HEK293 (cell line): Measurements from ENCODE around the gene DNAJB2.

Experiments
- CTCF ChIA-PET: fragments of 350-600 bp; formaldehyde crosslinking; extraction: SDS; loops from one replicate; lab custom pipeline; 2021; ENCODE audit warnings: antibody characterized with exemption; lab: Yijun Ruan, JAX
- POLR2A ChIA-PET: fragments of 300-600 bp; formaldehyde crosslinking; extraction: SDS; loops from one replicate; lab custom pipeline; 2020; ENCODE audit warnings: antibody characterized with exemption, inconsistent platforms; lab: Yijun Ruan, JAX
- H3K27ac ChIP-seq: fragments of 200-500 bp; sonication (Bioruptor generic); 2 replicates; pipeline ENCODE4 v1.5.1; 2014; ENCODE audit warnings: low read depth, low read length, control low read depth, inconsistent platforms; ENCODE audit errors: extremely low read depth
- H3K36me3 ChIP-seq, 2 experiments: fragments of 200-500 bp in 1 of 2; sonication (Bioruptor generic) in 1 of 2; 1 replicate in 1 of 2; 2 replicates in 1 of 2; pipeline ENCODE4 v1.5.1; 2014 to 2017; ENCODE audit warnings: inconsistent platforms in 2 of 2, low read length in 2 of 2; ENCODE audit not compliant: control insufficient read depth in 2 of 2, insufficient read depth in 1 of 2
- H3K4me1 ChIP-seq: fragments of 200-500 bp; sonication (Bioruptor generic); 2 replicates; pipeline ENCODE4 v1.5.1; 2014; ENCODE audit warnings: mild to moderate bottlenecking, low read length, inconsistent platforms; ENCODE audit not compliant: control insufficient read depth, insufficient read depth
- H3K4me3 ChIP-seq: 2 replicates; pipeline ENCODE4 v1.5.1; 2011; ENCODE audit warnings: low read depth, mild to moderate bottlenecking, control low read depth, low read length, moderate library complexity
- H3K9me3 ChIP-seq: fragments of 200-500 bp; sonication (Bioruptor generic); 2 replicates; pipeline ENCODE4 v1.5.1; 2014; ENCODE audit warnings: low read depth, low read length, inconsistent platforms; ENCODE audit not compliant: control insufficient read depth, insufficient read depth
- BCL11A ChIP-seq: fragments of 450-650 bp; formaldehyde crosslinking; IDR thresholded peaks from 2 replicates; pipeline ENCODE4 v1.5.1; 2016; ENCODE audit warnings: low read depth, missing biosample characterization, missing genetic modification characterization
- KLF16 ChIP-seq: fragments of 450-650 bp; formaldehyde crosslinking; IDR thresholded peaks from 2 replicates; pipeline ENCODE4 v1.5.1; 2017; ENCODE audit warnings: missing biosample characterization, missing genetic modification characterization
- RBAK ChIP-seq: fragments of 450-650 bp; formaldehyde crosslinking; IDR thresholded peaks from 2 replicates; pipeline ENCODE4 v1.5.1; 2016; ENCODE audit warnings: missing biosample characterization, missing genetic modification characterization
- TCF7L2 ChIP-seq: IDR thresholded peaks from 2 replicates; pipeline ENCODE4 v1.6.1; 2011; ENCODE audit warnings: low read depth, mild to moderate bottlenecking, inconsistent platforms, low read length, moderate library complexity, borderline replicate concordance
- ZBTB1 ChIP-seq: fragments of 450-650 bp; formaldehyde crosslinking; IDR thresholded peaks from 2 replicates; pipeline ENCODE4 v1.5.1; 2016; ENCODE audit warnings: missing biosample characterization, missing genetic modification characterization
- ZNF114 ChIP-seq: fragments of 450-650 bp; formaldehyde crosslinking; IDR thresholded peaks from 2 replicates; pipeline ENCODE4 v1.5.0; 2017; ENCODE audit warnings: missing biosample characterization, missing genetic modification characterization
- ZNF138 ChIP-seq: fragments of 450-650 bp; formaldehyde crosslinking; IDR thresholded peaks from 2 replicates; pipeline ENCODE4 v1.5.1; 2016; ENCODE audit warnings: missing biosample characterization, missing genetic modification characterization, borderline replicate concordance
- ZNF174 ChIP-seq: fragments of 450-650 bp; formaldehyde crosslinking; IDR thresholded peaks from 2 replicates; pipeline ENCODE4 v1.5.0; 2017; ENCODE audit warnings: missing biosample characterization, mild to moderate bottlenecking, missing genetic modification characterization
- ZNF23 ChIP-seq: fragments of 450-650 bp; formaldehyde crosslinking; IDR thresholded peaks from 2 replicates; pipeline ENCODE4 v1.5.1; 2016; ENCODE audit warnings: missing biosample characterization, missing genetic modification characterization, borderline replicate concordance
- ZNF302 ChIP-seq: fragments of 450-650 bp; formaldehyde crosslinking; IDR thresholded peaks from 2 replicates; pipeline ENCODE4 v1.5.1; 2016; ENCODE audit warnings: missing biosample characterization, missing genetic modification characterization, low read depth
- ZNF366 ChIP-seq: fragments of 450-650 bp; formaldehyde crosslinking; conservative IDR thresholded peaks from 2 replicates; pipeline ENCODE4 v1.5.1; 2016; ENCODE audit warnings: missing biosample characterization, missing genetic modification characterization
- ZNF596 ChIP-seq: fragments of 450-650 bp; IDR thresholded peaks from 2 replicates; pipeline ENCODE4 v1.5.0; 2018; ENCODE audit warnings: missing biosample characterization, mild to moderate bottlenecking, missing genetic modification characterization, moderate library complexity
- ZNF600 ChIP-seq: fragments of 450-650 bp; formaldehyde crosslinking; IDR thresholded peaks from 2 replicates; pipeline ENCODE4 v1.5.1; 2016; ENCODE audit warnings: missing biosample characterization, missing genetic modification characterization
- ZNF624 ChIP-seq: fragments of 450-650 bp; formaldehyde crosslinking; IDR thresholded peaks from 2 replicates; pipeline ENCODE4 v1.5.1; 2017; ENCODE audit warnings: missing biosample characterization, missing genetic modification characterization
- ZNF654 ChIP-seq: fragments of 450-650 bp; formaldehyde crosslinking; IDR thresholded peaks from 2 replicates; pipeline ENCODE4 v1.5.1; 2016; ENCODE audit warnings: low read depth, missing biosample characterization, missing genetic modification characterization
- ZNF664 ChIP-seq: fragments of 450-650 bp; formaldehyde crosslinking; IDR thresholded peaks from 2 replicates; pipeline ENCODE4 v1.5.1; 2016; ENCODE audit warnings: missing biosample characterization, missing genetic modification characterization
- ZNF830 ChIP-seq: fragments of 450-650 bp; IDR thresholded peaks from 2 replicates; pipeline ENCODE4 v1.5.0; 2018; ENCODE audit warnings: missing biosample characterization, missing genetic modification characterization, low read depth, mild to moderate bottlenecking, moderate library complexity
- ZNF837 ChIP-seq: fragments of 450-650 bp; formaldehyde crosslinking; IDR thresholded peaks from 2 replicates; pipeline ENCODE4 v1.5.1; 2016; ENCODE audit warnings: missing biosample characterization, missing genetic modification characterization
- ZXDB ChIP-seq: fragments of 450-650 bp; formaldehyde crosslinking; IDR thresholded peaks from 2 replicates; pipeline ENCODE4 v1.5.1; 2016; ENCODE audit warnings: missing biosample characterization, missing genetic modification characterization
- TF ChIP-seq, protein P1 (sequence below): fragments of 450-650 bp; formaldehyde crosslinking; IDR thresholded peaks from 2 replicates; pipeline ENCODE4 v1.5.1; 2017; ENCODE audit warnings: missing biosample characterization, missing genetic modification characterization
- TF ChIP-seq, protein P2 (sequence below): fragments of 450-650 bp; formaldehyde crosslinking; IDR thresholded peaks from 2 replicates; pipeline ENCODE4 v1.5.1; 2017; ENCODE audit warnings: missing biosample characterization, missing genetic modification characterization
- TF ChIP-seq, protein P3 (sequence below): fragments of 450-650 bp; formaldehyde crosslinking; IDR thresholded peaks from 2 replicates; pipeline ENCODE4 v1.5.1; 2016; ENCODE audit warnings: missing biosample characterization, missing genetic modification characterization
- TF ChIP-seq, protein P4 (sequence below): fragments of 450-650 bp; formaldehyde crosslinking; IDR thresholded peaks from 2 replicates; pipeline ENCODE4 v1.5.1; 2016; ENCODE audit warnings: missing biosample characterization, missing genetic modification characterization
- TF ChIP-seq, protein P5 (sequence below): fragments of 450-650 bp; formaldehyde crosslinking; IDR thresholded peaks from 2 replicates; pipeline ENCODE4 v1.5.1; 2016; ENCODE audit warnings: missing biosample characterization, missing genetic modification characterization

The DNAJB2 gene

DNA sequence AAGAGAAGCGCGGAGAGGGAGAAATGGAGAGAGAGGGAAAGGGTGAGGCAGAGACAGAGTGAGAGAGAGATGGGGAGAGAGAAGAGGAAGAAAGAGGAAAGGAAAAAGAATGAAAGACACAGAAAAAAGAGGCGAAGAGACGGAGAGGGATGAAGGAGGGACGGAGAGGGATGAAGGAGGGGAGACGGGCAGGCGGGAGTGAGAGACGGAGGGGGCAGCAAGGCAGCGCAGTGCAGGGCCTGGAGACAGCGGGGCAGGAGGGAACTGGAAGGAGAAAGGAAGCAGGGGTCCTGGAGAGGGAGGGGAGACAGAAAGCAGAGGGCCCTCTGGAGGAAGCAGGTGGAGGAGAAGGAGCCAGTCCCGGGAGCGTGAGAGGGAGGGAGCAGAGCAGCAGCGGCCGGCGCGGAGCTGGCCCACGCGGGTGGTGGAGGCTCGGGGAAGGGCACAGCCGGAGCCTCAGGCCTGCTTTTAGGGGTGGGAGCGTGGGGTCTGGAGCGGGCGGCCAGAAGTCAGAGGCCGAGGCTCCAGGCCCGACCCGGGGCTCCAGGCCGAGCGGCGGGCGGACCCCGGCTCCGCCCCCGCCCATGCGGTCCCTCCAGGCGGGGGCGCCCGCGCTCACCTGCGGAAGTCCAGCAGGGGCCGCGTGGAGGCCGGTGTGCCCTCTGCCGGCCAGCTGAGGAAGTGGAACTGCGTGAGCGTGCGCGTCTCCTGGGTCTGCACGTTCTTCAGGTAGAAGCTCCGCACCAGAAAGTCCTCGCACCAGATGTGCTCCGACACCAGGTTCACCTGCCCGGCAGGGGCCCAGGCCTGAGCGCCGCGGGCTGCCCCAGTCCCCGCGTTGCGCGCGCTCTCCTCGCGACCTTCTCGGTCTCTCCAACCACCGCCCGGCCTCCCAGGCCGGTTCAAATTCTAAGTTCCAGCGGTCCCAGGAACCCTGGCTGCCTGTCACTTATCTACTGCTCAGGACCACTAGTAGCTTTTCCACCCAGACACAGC lies 15.5 kb downstream of the DNAJB2 start (continued):
- TF ChIP-seq ZNF596 (tag by site-specific recombination) (no peak), BCL11A (tag by site-specific recombination) (0 out of 2 replicates have a peak, but pooled peaks have one; percentile 27), ZNF830 (tag by site-specific recombination) (no peak)

DNA sequence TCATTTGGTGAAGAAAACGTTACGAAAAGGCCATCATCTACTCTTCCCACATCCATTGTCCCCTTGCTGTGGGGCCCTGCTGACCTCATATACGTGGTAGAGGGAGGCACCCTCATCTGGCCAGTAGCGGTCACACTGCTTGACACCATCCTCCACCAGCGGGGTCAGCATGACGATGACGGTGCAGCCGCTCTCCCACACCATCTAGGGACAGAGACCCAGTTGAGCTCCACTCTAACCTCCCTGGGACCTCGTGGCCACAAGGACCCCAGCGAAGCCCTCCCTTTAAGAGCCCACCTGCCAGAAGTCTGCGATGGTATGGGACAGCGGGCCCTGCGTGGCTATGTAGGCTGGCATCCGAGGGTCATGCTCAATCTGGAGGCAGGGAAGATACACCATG lies 17.0 kb downstream of the DNAJB2 start:
- H3K4me1 ChIP-seq, result no peaks in the 10 kb centered on the region; the same call in 1 of the 2 replicates
- TF ChIP-seq ZNF624 (tag by site-specific recombination) (no peak), ZNF138 (no peak), ZNF837 (no peak), KLF16 (tag by site-specific recombination) (no peak), ZBTB1 (tag by site-specific recombination) (no peak), ZNF302 (tag by site-specific recombination) (no peak), ZNF114 (tag by site-specific recombination) (no peak)
- TF ChIP-seq, protein P1, sequence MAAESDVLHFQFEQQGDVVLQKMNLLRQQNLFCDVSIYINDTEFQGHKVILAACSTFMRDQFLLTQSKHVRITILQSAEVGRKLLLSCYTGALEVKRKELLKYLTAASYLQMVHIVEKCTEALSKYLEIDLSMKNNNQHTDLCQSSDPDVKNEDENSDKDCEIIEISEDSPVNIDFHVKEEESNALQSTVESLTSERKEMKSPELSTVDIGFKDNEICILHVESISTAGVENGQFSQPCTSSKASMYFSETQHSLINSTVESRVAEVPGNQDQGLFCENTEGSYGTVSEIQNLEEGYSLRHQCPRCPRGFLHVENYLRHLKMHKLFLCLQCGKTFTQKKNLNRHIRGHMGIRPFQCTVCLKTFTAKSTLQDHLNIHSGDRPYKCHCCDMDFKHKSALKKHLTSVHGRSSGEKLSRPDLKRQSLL (tag by site-specific recombination), result no peak
- TF ChIP-seq, protein P2, sequence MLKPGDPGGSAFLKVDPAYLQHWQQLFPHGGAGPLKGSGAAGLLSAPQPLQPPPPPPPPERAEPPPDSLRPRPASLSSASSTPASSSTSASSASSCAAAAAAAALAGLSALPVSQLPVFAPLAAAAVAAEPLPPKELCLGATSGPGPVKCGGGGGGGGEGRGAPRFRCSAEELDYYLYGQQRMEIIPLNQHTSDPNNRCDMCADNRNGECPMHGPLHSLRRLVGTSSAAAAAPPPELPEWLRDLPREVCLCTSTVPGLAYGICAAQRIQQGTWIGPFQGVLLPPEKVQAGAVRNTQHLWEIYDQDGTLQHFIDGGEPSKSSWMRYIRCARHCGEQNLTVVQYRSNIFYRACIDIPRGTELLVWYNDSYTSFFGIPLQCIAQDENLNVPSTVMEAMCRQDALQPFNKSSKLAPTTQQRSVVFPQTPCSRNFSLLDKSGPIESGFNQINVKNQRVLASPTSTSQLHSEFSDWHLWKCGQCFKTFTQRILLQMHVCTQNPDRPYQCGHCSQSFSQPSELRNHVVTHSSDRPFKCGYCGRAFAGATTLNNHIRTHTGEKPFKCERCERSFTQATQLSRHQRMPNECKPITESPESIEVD (tag by site-specific recombination), result no peak
- H3K36me3 ChIP-seq, result no peaks in the 10 kb centered on the region
- no peak overlapping the region for H3K4me3 ChIP-seq
- POLR2A ChIA-PET, result interaction anchor here (2.1 kb wide), 1 partner anchor 119 kb away, joined by 6 read pairs; the partner anchor contains the start of gene CNPPD1
- no peak overlapping the region for H3K27ac ChIP-seq
- CTCF ChIA-PET, result interaction anchor here (0.6 to 11.6 kb wide), 25 partner anchors 8 to 290 kb away, joined by 3 to 297 read pairs (median 7); partner anchors contain the start of genes ABCB6, ANKZF1, ATG9A and CNPPD1
- H3K9me3 ChIP-seq, result no peaks in the 10 kb centered on the region

DNA sequence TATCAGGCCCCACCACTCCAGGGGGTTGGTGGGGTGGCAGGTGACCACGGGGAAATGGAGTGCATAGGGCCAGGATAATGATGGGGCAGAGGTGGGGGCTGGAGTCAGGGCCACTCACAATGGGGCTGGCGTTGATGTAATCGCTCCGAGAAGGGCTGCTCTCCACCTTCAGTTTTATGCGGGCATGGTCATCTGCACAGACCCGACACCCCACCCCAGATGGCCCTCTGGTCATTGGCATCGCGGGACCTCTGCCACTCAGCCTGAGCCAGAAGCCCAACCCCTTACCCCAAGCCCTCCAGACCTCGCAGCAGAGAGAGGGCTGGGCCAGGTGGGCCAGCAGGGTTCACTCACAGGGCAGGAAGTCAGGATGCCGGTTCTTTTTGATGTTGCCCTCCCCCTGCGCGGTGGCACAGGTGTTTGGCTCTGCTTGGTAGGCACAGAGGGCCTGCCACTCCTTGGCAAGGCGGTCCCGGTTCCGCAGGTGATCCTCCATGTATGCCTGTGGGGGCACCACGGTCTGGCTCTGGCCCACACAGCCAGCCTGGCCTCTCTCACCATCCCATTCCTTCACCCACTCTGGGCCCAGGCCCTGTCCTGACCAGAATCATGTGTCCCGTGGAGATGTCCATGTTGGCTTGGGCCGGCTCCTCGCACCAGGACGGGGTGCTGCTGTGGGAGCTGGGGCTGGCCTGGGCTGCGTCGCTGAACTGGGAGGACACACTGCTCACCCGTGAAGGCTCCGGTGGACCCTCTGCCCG lies 17.6 kb downstream of the DNAJB2 start:
- H3K4me3 ChIP-seq, result no peak overlapping the region
- no peak overlapping the region for H3K27ac ChIP-seq
- CTCF ChIA-PET, result interaction anchor here (0.6 to 11.6 kb wide), 7 partner anchors 18 to 138 kb away, joined by 3 to 297 read pairs (median 65); partner anchors contain the start of genes ANKZF1, ATG9A, CNPPD1 and DNAJB2
- POLR2A ChIA-PET, result no interaction called here
- H3K9me3 ChIP-seq, result no peaks in the 10 kb centered on the region
- H3K4me1 ChIP-seq, result no peaks in the 10 kb centered on the region; the same call in 1 of the 2 replicates
- no peaks in the 10 kb centered on the region for H3K36me3 ChIP-seq
- TF ChIP-seq, protein P3, sequence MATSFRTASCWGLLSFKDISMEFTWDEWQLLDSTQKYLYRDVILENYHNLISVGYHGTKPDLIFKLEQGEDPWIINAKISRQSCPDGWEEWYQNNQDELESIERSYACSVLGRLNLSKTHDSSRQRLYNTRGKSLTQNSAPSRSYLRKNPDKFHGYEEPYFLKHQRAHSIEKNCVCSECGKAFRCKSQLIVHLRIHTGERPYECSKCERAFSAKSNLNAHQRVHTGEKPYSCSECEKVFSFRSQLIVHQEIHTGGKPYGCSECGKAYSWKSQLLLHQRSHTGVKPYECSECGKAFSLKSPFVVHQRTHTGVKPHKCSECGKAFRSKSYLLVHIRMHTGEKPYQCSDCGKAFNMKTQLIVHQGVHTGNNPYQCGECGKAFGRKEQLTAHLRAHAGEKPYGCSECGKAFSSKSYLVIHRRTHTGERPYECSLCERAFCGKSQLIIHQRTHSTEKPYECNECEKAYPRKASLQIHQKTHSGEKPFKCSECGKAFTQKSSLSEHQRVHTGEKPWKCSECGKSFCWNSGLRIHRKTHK (tag by site-specific recombination), result no peak
- TF ChIP-seq ZNF654 (tag by site-specific recombination), result no peak
- TF ChIP-seq RBAK (tag by site-specific recombination), result no peak
- TF ChIP-seq ZNF600 (tag by site-specific recombination), result no peak
- TF ChIP-seq ZNF174 (tag by site-specific recombination), result no peak
- TF ChIP-seq ZNF664, result no peak
- no peak for TF ChIP-seq ZXDB (tag by site-specific recombination)
- no peak for TF ChIP-seq ZNF366 (tag by site-specific recombination)
- no peak for TF ChIP-seq ZNF23
- TF ChIP-seq, protein P4, sequence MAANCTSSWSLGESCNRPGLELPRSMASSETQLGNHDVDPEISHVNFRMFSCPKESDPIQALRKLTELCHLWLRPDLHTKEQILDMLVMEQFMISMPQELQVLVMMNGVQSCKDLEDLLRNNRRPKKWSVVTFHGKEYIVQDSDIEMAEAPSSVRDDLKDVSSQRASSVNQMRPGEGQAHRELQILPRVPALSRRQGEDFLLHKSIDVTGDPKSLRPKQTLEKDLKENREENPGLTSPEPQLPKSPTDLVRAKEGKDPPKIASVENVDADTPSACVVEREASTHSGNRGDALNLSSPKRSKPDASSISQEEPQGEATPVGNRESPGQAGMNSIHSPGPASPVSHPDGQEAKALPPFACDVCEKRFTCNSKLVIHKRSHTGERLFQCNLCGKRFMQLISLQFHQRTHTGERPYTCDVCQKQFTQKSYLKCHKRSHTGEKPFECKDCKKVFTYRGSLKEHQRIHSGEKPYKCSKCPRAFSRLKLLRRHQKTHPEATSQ (tag by site-specific recombination), result no peak
- no peak for TF ChIP-seq TCF7L2
- TF ChIP-seq, protein P5, sequence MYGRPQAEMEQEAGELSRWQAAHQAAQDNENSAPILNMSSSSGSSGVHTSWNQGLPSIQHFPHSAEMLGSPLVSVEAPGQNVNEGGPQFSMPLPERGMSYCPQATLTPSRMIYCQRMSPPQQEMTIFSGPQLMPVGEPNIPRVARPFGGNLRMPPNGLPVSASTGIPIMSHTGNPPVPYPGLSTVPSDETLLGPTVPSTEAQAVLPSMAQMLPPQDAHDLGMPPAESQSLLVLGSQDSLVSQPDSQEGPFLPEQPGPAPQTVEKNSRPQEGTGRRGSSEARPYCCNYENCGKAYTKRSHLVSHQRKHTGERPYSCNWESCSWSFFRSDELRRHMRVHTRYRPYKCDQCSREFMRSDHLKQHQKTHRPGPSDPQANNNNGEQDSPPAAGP (tag by site-specific recombination), result no peak
